ENCODE data around the gene CDH5.
"Not testable (repeated sequence)": the region's sequence is repeated elsewhere in the genome, so short reads cannot be mapped to it uniquely, and the experiment has no call there.

Gene CDH5

DNA sequence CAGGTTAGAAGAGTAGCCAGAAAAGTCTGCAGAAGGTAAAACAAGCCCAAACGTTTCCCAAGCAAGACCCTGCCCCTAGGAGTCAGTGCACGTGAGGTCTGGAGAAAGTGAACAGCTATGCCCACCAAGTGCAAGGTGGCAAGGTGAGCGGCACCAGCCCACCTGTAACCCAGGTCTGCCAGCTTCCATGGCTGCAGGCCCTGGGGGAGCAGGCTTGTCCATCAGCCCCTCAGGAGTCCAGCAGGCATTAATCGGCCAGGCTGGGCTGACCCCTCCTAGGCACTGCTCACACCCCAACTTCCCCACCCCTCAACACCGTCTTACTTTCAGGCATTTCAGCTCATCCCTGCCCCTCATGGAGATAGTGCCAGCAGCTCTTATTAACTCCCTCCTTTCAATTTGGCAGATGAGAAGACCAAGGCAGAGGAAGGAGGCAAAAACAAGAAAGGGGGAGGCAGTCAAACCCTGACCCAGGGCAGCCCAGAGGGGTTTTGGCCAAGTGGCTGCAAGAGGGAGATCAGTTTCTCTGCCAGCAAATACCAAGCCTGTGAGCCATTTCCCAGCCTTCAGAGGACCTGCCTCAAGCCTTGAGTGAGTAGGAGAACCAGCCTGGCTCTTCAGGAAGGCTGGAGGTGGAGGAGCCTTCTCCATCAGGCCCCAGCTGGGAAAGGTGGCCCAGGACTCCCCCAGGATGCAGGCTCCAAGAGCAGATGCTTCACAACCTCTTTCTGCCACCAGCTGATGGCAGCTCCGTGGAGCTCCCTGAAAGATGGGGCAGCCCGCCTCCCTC is 75.3 kb downstream of the CDH5 start:
- DNase-seq: peak; percentile 47

- no peak for DNase-seq
Observed at GRCh38 chr16:66442502-66443268, 76.2 kb downstream of the CDH5 start.

DNA sequence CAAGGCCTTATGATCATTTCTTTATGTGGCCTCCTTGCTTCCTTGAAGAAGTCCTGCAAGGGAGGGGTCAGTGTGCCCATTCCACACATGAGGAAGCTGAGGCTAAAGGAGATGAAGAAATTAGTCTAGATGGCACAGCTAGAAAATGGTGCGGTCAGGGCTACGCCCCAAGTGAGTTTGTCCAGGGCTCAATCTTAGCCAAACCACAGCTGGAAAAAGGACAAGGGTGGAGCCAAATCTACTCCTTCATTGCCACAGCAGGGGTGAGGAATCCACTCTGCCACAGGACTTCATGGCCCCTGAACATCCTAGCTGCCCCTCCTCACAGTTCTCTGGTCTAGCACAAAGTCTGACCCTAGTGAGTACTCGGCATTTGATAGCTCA is 76.8 kb downstream of the CDH5 start:
- no peak for DNase-seq

DNA sequence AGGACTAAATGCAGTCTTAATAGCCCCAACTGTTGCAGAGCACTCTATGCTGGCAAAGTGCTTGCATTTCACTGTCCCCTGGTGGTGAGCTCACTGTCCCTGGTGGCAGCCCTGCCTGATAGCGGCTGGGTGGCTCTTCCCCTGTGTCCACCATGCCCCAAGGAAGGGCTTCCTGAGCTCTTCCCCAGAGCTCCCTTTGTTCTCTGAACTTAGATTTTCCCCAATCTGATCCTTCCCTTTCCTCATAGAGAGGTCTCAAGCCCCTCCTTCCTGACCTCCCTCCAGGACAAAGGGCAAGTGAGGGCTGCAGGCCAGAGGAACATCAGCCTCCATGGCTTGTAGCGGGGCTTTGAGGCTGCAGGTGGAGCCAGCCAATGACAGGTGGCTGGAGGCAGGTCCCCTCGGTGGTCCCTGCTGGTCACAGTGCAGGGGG is 77.6 kb downstream of the CDH5 start:
- no peak for DNase-seq

DNA sequence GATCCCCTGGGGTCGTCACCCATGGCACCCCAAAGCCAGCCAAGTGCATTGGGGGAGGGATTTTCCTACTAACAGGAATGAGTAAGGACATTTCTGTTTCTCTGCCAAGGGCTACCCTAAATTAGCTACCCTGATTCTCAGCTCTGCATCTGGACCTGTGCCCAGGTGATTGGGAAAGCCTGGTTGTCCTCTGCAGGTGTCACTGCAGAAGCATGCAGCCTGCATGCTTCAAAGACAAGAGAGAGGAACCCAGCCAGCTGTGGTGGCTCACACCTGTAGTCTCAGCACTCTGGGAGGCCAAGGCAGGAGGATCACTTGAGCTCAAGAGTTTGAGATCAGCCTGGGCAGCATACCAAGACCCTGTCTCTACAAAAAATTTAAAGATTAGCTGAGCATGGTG is 80.2 kb downstream of the CDH5 start:
- DNase-seq: no peak

GRCh38 chr16:66447491-66447890 is 81.0 kb downstream of the CDH5 start:
- no peak for DNase-seq

DNA sequence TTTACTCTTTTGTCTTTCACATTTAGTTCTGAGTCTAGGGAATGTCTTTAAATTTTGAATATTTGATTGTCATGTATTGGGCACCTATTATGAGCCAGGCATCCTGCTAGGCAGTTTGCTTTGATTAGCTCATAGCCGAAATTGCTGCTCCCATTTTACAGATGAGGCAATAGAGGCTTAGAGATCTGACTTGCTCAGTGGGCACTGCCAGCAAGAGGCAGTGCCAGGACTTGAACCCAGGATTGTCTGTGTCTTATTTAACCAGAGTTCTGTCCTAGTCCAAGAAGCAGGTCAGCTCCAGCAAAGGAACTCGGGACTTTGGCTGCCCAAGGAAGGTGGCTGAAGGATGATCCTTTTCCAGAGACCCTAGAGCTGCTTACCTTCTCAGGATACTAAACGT is 85.1 kb downstream of the CDH5 start:
- no peak for DNase-seq

DNA sequence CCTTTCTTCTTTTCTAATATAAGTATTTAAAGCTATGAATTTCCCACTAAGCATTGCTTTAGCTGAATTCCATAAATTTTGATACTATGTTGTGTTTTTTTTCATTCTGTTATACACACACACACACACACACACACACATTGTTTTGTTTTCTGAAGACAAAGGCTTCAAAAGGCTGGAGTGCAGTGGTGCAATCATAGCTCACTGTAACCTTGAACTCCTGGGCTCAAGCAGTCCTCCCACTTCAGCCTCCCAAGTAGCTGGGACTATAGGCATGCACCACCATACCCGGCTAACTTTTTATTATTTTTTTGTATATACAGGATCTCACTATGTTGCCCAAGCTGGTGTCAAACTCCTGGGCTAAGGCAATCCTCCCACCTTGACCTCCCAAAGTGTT is 86.7 kb downstream of the CDH5 start:
- not testable (repeated sequence) for DNase-seq

All from fibroblast of upper back skin (primary cell).